Endodermal cell (in vitro differentiated cells): ENCODE data around the gene JAG2. TPM values are rescaled to one million over a fixed set of nuclear protein-coding genes. Genes with fewer than 3 reads are reported as not detected.

ENCODE experiments used
- DNase-seq: peaks from one replicate; pipeline ENCODE4 v3.0.0-alpha.2; 2017
- H3K27ac ChIP-seq: 2 replicates; pipeline ENCODE4 v1.5.1; 2013; ENCODE audit warnings: mild to moderate bottlenecking, low read depth, low read length, moderate library complexity
- H3K27me3 ChIP-seq: 2 replicates; pipeline ENCODE4 v1.6.1; 2013; ENCODE audit warnings: mild to moderate bottlenecking, low read length, moderate library complexity; ENCODE audit not compliant: insufficient read depth, control insufficient read depth, poor library complexity, severe bottlenecking
- H3K36me3 ChIP-seq: 2 replicates; pipeline ENCODE4 v1.7.0; 2013; ENCODE audit warnings: mild to moderate bottlenecking, low read length, moderate library complexity; ENCODE audit not compliant: control insufficient read depth, insufficient read depth
- H3K4me1 ChIP-seq: one replicate; pipeline ENCODE4 v1.7.0; 2013; ENCODE audit warnings: low read length; ENCODE audit not compliant: control insufficient read depth, insufficient read depth
- H3K4me3 ChIP-seq: 2 replicates; pipeline ENCODE4 v1.5.1; 2013; ENCODE audit warnings: mild to moderate bottlenecking, low read length, moderate library complexity
- H3K9ac ChIP-seq: 2 replicates; pipeline ENCODE4 v1.6.1; 2013; ENCODE audit warnings: mild to moderate bottlenecking, low read length, moderate library complexity; ENCODE audit not compliant: poor library complexity, severe bottlenecking; ENCODE audit errors: extremely low read depth
- H3K9me3 ChIP-seq: 2 replicates; pipeline ENCODE4 v1.6.1; 2013; ENCODE audit warnings: mild to moderate bottlenecking, low read length, moderate library complexity; ENCODE audit not compliant: control insufficient read depth
- H3K27ac Mint-ChIP-seq: 2 replicates; pipeline ENCODE4 v1.8.0; 2020; ENCODE audit warnings: mixed read lengths
- H3K27me3 Mint-ChIP-seq: 2 replicates; pipeline ENCODE4 v1.8.0; 2021; ENCODE audit warnings: mild to moderate bottlenecking, mixed read lengths; ENCODE audit not compliant: insufficient read depth
- H3K36me3 Mint-ChIP-seq: 2 replicates; pipeline ENCODE4 v1.8.0; 2020; ENCODE audit warnings: low read depth, mixed read lengths
- H3K4me1 Mint-ChIP-seq: 2 replicates; pipeline ENCODE4 v1.8.0; 2020; ENCODE audit warnings: mixed read lengths
- H3K4me3 Mint-ChIP-seq: 2 replicates; pipeline ENCODE4 v1.8.0; 2020; ENCODE audit warnings: mild to moderate bottlenecking, moderate library complexity, mixed read lengths
- H3K9me3 Mint-ChIP-seq: 2 replicates; pipeline ENCODE4 v1.8.0; 2020; ENCODE audit warnings: mild to moderate bottlenecking, mixed read lengths
- WGBS, 2 experiments: methylation state at CpG; one replicate each; pipeline versions ENCODE4 v1.1.5 to v1.1.7; 2013; ENCODE audit warnings: missing lambda C conversion rate in 2 of 2, mixed read lengths in 1 of 2; ENCODE audit not compliant: insufficient coverage in 1 of 2, insufficient read length in 1 of 2; 5-methylcytosine and 5-hydroxymethylcytosine counted together
- total RNA-seq, 2 donors: library from RNA; stranded (reverse); fragmentation: NEBNext Ultra II Directional in 1 of 2; extraction: Animal tissue kit (Norgen Biotek cat#: 25700) in 1 of 2; gene quantifications; 2 replicates in 1 of 2; 3 replicates in 1 of 2; pipeline ENCODE4 v1.2.1, GENCODE V29; 2021
- TF ChIP-seq, protein P1 (sequence below): fragments of 200-600 bp; sonication (generic); conservative IDR thresholded peaks from 2 replicates; pipeline ENCODE4 v1.5.0; 2021; ENCODE audit warnings: antibody characterized with exemption, mild to moderate bottlenecking

The JAG2 gene
- total RNA-seq, 2 donors from 2014 or later, result 6.4 TPM

DNA sequence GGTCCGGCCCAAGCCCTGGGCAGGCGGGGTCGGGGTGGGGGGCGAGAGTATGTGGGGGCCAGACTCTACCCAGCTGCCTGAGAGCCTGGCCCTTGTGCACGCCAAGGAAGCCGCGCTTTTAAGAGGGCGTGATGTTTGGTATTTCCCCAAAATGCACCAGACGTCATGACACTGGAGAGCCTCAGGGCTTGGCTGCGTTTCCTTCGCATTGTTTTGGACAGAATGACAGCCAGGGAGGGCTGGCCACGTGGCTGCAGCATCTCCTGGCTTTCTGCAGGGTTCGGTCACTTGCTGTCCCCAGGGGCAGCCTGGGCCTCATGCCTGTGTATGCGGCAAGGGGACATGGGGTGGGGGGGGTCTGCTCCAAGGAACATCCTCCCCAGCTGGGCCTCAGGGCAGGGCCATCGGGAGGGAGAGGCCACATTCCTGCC lies 28.6 kb upstream of the JAG2 start:
- Mint-ChIP-seq H3K36me3 (no peaks in the 10 kb centered on the region), H3K4me1 (peaks cover 7% of the 10 kb centered on the region), H3K27ac (no peak overlapping the region), H3K27me3 (peaks cover 23% of the 10 kb centered on the region), H3K9me3 (no peaks in the 10 kb centered on the region), H3K4me3 (no peak overlapping the region)
- no peak overlapping the region for H3K9ac ChIP-seq
- peak overlapping the region; percentile 87 for H3K27ac ChIP-seq
- H3K4me3 ChIP-seq, result no peak overlapping the region
- TF ChIP-seq, protein P1, sequence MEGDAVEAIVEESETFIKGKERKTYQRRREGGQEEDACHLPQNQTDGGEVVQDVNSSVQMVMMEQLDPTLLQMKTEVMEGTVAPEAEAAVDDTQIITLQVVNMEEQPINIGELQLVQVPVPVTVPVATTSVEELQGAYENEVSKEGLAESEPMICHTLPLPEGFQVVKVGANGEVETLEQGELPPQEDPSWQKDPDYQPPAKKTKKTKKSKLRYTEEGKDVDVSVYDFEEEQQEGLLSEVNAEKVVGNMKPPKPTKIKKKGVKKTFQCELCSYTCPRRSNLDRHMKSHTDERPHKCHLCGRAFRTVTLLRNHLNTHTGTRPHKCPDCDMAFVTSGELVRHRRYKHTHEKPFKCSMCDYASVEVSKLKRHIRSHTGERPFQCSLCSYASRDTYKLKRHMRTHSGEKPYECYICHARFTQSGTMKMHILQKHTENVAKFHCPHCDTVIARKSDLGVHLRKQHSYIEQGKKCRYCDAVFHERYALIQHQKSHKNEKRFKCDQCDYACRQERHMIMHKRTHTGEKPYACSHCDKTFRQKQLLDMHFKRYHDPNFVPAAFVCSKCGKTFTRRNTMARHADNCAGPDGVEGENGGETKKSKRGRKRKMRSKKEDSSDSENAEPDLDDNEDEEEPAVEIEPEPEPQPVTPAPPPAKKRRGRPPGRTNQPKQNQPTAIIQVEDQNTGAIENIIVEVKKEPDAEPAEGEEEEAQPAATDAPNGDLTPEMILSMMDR, result no peak
- WGBS, 2 experiments, result 37 to 58% methylated on average over 8 to 15 of the region's 15 CpGs
- DNase-seq, result no peak
- H3K27me3 ChIP-seq, result no peaks in the 10 kb centered on the region
- H3K4me1 ChIP-seq, result peaks cover 13% of the 10 kb centered on the region
- H3K36me3 ChIP-seq, result no peaks in the 10 kb centered on the region
- no peaks in the 10 kb centered on the region for H3K9me3 ChIP-seq

DNA sequence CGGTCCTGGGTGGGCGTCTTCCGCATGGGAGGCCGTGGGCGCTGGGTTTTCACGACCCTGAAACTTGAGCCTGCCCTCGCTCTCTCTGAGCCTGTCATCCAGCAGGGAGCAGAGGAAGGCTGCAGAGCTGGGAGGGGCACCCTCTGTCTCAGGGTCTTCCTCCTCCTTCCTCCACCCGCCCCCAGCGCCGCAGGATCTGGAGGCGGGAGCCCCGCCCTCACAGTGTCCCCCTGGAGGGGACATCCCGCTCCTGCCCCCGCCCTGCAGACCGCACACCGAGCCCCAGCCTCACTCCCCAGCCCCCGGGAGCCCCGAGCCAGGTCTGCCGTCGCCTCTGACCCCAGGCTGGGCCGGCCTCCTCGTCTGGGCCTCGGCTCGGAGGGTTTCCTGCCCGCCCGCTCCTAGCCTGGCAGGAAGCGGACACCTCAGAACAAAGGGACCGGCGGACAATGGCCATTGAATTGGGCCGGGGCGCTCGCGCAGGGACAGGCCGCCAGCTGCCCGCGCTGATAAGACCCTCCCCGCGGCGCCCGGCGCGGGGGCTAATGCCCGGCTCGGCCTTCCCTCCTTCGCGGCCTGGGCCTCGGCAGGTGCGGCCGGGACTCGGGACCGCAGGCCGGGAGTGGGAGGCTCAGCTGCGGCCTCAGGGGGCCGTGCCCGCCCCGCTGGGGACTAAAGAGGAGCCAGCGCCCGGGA lies 27.8 kb upstream of the JAG2 start:
- Mint-ChIP-seq H3K9me3 (no peaks in the 10 kb centered on the region), H3K27me3 (peaks cover 23% of the 10 kb centered on the region), H3K4me3 (peak overlapping the region; percentile 36), H3K36me3 (no peaks in the 10 kb centered on the region), H3K27ac (no peak overlapping the region), H3K4me1 (peaks cover 7% of the 10 kb centered on the region)
- Histone ChIP-seq H3K27me3 (no peaks in the 10 kb centered on the region), H3K36me3 (no peaks in the 10 kb centered on the region), H3K4me3 (no peak overlapping the region), H3K9ac (peak overlapping the region; percentile 25), H3K4me1 (peaks cover 10% of the 10 kb centered on the region), H3K27ac (peak overlapping the region; percentile 87), H3K9me3 (no peaks in the 10 kb centered on the region)
- TF ChIP-seq, protein P1, result no peak
- 7 to 8% methylated on average over 14 to 58 of the region's 58 CpGs for WGBS, 2 experiments
- peak; percentile 89 for DNase-seq

DNA sequence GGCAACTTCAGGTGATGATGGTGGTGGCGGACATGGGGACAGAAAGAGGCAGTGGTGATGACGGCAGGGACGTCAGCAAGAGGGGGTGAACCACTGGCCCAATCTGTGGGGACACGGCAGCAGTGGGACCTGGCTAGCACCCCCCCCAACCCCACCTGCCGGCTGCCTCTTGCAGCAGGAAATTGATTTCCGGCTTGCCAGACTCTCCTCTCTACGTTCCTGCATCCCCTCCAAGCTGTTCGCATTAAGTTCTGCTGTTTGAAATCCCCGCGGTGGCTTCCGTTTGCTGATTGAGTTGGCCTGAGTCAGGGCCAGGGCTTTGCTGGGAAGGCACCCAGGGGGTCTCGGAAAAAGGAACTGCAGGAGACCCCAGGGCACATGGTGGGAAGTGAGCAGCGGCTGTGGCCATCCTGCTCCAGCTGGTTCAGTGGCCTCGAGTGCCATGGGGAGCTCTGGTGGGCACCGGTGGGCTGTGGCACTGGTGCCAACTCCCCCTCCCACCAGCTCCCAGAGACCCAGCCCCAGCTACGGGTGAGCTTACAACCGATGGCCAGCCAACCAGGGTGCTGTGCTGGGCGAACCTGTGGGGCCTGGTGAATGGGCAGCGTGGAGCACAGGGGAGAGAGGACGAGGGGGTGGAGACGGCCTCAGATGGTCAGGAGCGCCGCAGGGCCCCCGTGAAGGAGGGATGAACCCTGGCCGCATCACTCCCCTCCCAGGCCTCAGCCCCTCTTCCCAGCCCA lies 27.1 kb upstream of the JAG2 start:
- TF ChIP-seq, protein P1, result no peak
- peaks cover 25% of the 10 kb centered on the region for H3K27me3 Mint-ChIP-seq
- H3K9me3 Mint-ChIP-seq, result no peaks in the 10 kb centered on the region
- 41 to 54% methylated on average over 13 to 25 of the region's 25 CpGs for WGBS, 2 experiments
- Histone ChIP-seq H3K9me3 (no peaks in the 10 kb centered on the region), H3K4me3 (no peak overlapping the region), H3K27ac (peak overlapping the region; percentile 87), H3K9ac (peak overlapping the region; percentile 25), H3K36me3 (no peaks in the 10 kb centered on the region), H3K4me1 (peaks cover 10% of the 10 kb centered on the region), H3K27me3 (no peaks in the 10 kb centered on the region)
- H3K4me1 Mint-ChIP-seq, result peaks cover 7% of the 10 kb centered on the region
- H3K4me3 Mint-ChIP-seq, result peak overlapping the region; percentile 36
- H3K27ac Mint-ChIP-seq, result no peak overlapping the region
- no peak for DNase-seq
- no peaks in the 10 kb centered on the region for H3K36me3 Mint-ChIP-seq
